SK-N-SH treated with all-trans-retinoic acid at 6 μM for 48 hours (cell line): ENCODE data around the gene AMER2.

Experiments
- PPARA ChIP-seq: fragments of 250-450 bp; sonication (Bioruptor Pico); IDR thresholded peaks from 2 replicates; pipeline ENCODE4 v1.5.0; 2020; ENCODE audit warnings: mild to moderate bottlenecking, borderline replicate concordance
- RARB ChIP-seq: fragments of 250-450 bp; sonication (Bioruptor Pico); IDR thresholded peaks from 2 replicates; pipeline ENCODE4 v1.8.0; 2021; ENCODE audit warnings: mild to moderate bottlenecking, moderate library complexity
- ZNF565 ChIP-seq: fragments of 450-650 bp; formaldehyde crosslinking; conservative IDR thresholded peaks from 2 replicates; pipeline ENCODE4 v1.5.0; 2020; ENCODE audit warnings: low read depth, mild to moderate bottlenecking, moderate library complexity

- TF ChIP-seq ZNF565: no peak
- no peak for TF ChIP-seq RARB (CRISPR knock-in tag)
- no peak for TF ChIP-seq PPARA (CRISPR knock-in tag)
Observed at GRCh38 chr13:25177636-25178035, 5.5 kb upstream of the AMER2 start.
